Occipital lobe (tissue), 2 donors: ENCODE data around the gene TMX1. TPM values are rescaled to one million over a fixed set of nuclear protein-coding genes. Genes with fewer than 3 reads are reported as not detected.
A peak's percentile ranks its signal among the peaks of the same experiment; 100 is the strongest.
"Not testable (repeated sequence)": the region's sequence is repeated elsewhere in the genome, so short reads cannot be mapped to it uniquely, and the experiment has no call there.

Experiments used
- DNase-seq: peaks from one replicate; lab custom pipeline; 2025; lab: John Stamatoyannopoulos, UW
- total RNA-seq: library from RNA; depleted of rRNA; stranded (reverse); fragments of >200 nt; gene quantifications from one replicate; pipeline ENCODE4 v1.2.3, GENCODE V29; 2014

Gene TMX1, protein sequence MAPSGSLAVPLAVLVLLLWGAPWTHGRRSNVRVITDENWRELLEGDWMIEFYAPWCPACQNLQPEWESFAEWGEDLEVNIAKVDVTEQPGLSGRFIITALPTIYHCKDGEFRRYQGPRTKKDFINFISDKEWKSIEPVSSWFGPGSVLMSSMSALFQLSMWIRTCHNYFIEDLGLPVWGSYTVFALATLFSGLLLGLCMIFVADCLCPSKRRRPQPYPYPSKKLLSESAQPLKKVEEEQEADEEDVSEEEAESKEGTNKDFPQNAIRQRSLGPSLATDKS
- 32.0 TPM for total RNA-seq

DNA sequence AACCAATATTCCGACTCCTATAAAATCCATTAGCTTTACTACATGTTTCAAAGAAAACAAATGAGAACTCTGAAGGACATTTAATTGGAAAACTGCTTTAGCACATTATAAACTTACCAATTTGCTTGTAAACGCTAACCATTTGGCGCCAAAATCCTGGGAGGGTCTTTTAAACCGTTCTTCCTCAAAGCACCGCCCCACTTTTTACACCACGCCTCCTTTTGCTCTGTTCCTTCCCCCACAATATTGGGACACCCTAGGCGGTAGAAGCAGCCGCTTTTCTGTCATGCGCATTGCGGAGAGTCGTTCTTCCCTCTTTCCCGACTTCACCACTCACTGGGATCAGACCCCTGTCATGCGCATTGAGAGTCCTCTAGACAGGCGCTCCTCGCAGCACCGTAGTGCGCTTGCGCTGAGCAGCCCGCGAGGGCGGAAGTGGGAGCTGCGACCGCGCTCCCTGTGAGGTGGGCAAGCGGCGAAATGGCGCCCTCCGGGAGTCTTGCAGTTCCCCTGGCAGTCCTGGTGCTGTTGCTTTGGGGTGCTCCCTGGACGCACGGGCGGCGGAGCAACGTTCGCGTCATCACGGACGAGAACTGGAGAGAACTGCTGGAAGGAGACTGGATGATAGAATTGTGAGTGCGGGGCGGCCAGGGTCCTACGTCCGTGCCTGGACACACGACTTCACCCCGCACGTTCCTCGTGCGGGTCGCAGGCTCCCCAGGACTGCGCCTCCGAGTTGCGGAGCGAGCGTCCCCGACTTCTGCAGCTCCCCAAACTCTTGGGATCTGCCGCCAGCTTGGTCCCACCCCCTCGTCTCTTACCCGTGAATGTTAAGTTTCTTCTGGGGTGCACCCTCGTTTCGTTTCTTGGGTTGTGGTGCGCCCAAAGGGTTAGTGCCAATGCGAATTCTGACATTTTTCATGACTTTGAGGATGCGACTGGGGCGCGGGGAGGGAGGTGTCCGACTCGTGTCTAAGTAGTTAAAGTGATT, at the start of gene TMX1:
Gene TMX1 (plus strand): TSS at position 435 of the 991 bp plus-strand sequence. CDS start 46 bp downstream, at position 481.
- DNase-seq, result peak; percentile 92

DNA sequence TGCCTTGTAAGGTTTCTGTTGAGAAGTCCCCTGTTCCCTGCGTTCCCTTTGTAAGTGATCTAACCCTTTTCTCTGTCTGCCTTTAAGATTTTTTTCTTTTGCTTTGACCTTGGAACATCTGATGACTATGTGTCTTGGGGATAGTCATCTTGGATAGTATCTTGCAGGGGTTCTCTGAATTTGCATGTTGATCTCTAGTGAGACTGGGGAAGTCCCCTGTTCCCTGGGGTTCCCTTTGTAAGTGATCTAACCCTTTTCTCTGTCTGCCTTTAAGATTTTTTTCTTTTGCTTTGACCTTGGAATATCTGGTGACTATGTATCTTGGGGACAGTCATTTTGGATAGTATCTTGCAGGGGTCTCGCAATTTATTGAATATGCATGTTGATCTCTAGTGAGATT, 38.2 kb upstream of the TMX1 start:
- DNase-seq, result no peak

DNA sequence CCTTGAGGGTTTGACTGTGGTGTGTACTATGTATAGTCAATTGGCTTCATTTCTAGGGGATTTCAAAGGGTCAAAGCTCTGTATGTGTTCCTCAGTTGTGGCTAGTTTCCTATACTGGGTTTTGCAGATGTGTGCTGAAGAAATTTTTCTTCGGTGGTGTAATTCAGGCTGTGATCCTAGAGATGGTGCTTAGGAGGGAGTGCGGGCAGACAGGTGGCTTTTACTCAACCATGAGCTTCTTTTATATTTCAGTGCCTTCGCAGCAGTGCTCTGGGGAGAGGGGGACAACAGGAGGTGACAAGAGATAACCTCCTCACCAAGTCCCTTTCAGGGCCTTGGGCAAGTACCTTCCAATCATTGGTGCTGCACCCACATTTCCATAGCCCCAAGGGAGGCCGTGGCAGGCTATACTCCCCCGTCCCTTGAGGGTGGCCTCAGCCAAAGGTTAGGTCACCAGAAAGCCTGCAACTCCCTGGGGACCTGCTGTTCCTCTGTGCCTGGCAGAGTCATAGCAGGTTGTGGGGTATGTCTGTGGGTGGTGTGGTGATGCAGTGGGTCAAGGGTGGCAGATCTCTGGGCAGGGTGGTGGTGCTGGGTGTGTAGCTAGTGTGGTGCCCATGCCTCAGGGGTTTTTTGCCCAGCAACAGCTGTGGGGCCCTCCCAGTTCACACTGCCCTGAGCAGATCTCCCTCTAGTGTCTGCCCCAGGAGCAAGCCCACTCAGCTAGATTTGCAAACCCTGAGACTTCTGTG, 37.0 kb upstream of the TMX1 start:
- no peak for DNase-seq

DNA sequence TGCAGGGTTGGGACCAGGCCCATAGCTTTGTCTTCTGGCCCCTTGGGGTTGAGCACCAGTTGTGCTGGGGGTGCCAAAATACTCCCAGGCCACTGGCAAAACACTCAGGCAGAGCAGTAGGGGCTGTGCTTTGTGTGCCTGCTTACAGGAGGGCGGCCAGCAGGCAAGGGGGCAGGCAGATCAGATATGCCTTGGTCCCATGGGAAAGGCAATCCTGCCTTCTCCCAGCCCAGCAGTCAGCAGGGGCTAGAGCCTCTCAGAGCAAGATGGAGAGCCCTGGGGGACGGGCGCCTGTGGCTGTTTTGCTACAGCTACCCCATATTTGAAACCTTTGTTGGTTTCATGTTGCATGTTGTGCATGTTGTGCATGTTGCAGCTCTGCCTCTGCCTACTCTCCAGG, 36.2 kb upstream of the TMX1 start:
- DNase-seq, result no peak

DNA sequence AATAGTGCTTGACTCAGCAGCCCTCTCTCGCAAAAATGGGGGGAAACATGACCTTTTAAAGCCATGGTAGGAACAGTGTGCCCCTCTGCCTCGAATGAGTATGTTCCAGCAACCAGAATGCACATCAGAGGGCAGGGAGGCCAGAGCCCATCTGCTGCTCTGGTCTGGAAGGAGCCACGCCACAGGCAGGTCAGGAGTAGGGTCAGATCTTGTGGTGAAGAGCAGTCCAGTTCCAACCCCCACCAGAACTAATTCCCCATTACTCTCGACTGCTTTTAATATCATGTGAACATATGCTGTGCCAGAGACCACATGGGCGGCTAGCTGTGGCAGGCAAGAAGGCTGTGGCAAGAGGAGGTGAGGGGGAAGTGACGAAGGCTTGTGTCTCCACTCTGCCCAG, 34.6 kb upstream of the TMX1 start:
- DNase-seq, result no peak

DNA sequence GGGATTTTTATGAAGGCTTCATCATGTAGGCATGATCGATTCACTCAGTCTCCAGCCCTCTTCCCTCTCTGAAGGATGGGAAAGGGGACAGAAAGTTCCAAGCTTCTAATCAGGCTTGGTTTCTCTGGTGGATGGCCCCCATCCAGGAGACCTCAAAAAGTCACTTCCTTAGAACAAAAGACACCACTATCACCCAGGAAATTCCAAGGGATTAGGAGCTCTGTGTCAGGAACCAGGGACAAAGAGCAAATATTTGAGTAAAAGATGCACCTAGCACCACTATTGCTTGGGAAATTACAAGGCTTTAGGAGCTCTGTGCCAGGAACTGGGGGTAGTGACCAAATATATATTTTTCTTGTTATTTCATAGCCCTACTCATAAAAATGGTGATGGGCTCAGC, 33.6 kb upstream of the TMX1 start:
- DNase-seq, result no peak

DNA sequence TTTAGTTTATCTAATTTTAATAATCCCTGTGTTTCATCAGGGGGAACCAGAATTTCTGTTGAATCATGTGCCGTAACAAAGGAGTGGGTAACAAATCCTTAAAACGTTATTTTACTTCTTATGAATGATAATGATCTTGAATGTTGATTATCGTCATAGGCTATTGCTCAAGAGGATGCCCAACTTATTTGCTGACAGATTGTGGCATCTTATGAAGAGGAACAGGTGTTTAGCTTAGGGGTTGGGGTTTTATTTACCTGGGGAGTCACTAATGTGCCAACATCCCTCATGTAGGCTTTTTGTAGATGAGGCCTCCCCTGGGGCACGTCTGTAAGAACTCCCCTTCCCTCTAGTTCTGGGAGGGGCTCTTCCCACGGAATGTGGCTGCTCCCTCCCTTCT, 32.4 kb upstream of the TMX1 start:
- DNase-seq, result no peak

DNA sequence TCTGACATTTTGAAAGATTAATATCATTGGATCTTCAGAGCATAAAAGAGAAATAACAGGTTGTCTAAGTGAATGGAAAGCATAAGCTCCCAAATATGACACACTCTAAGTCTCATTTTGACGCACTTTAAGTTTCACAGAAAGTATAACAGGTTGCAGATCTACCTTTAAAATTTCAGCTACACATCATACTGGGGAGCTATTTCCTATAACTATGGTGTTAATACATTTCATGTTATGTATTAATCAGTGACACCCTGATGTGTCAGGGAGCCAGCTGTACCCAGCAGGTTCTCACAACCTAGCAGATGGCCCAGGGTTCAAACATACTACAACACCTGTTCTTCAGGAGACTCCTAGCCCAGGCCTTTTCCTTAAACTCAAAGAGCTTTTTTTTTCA, 31.1 kb upstream of the TMX1 start:
- DNase-seq, result no peak

DNA sequence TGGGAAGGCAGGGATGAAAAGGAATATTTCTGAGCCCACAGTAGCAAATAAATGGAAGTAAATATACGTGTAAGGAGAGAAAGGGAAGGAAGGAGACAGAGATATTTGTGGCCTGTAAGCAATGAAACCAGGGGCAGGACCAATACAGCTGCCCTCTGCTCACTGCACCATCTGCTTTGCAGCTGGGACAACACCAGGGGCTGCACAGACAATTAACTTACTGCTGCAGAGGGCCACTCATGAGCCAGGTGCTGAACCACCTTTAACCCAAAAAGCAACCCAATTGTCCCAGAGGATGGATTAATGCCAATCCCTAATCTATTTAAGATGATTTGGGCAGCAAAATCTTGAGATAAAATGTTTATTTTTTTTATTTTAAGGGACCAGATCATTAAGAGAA, 30.6 kb upstream of the TMX1 start:
- DNase-seq, result no peak

DNA sequence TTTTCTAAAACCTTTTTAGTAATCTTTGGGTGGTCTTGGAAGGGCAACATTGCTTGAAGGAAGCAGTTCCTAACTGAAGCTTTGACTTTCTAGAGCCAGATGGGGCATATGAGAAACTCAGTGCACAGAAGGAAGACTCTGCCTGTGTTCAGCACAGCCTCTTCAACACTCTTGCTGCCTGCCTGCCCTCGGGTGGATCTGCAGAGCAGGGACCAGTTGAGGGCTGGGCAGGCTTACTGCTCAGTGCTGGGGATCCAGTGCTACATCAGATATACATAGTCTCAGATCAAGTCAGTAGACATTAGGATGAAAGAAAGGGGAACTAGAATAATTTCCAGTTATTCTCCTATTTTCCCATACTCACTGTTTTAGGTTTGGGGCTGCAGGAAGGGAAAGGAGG, 29.5 kb upstream of the TMX1 start:
- DNase-seq, result no peak

DNA sequence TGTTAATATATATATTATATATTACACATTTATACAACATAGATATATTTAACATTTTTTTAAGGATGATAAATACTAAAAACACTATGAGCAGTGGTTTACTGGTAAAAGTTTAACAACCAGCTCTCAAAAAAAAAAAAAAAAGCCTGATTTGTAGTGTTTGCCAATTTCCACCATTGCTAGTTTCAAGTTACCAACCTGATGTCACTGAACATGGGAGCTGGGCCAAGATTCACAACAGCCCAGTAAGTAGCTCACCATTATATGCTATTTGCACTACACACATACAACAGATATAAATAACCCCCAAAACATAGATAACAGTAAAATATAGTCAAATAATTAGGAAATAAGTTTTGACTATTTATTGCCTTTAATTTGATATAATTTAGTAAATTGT, 28.9 kb upstream of the TMX1 start:
- no peak for DNase-seq

DNA sequence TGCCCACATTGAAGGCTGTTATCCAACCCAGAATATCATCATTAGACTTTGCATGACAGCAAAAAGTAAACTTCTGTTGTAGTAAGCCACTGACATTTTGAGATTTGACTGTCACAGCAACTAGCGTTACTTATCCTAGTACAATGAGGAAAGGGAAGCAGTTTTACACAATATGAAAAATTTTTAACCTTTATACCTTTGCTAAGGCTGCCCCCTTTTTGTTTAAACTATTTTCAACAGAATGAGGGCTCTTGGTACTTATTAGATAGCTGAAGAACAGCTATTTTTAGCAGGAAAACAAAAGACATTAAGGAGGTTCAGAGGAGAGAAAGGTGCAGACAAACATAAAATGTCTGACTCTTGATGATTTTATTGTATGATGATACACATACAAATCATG, 23.4 kb upstream of the TMX1 start:
- DNase-seq, result no peak

DNA sequence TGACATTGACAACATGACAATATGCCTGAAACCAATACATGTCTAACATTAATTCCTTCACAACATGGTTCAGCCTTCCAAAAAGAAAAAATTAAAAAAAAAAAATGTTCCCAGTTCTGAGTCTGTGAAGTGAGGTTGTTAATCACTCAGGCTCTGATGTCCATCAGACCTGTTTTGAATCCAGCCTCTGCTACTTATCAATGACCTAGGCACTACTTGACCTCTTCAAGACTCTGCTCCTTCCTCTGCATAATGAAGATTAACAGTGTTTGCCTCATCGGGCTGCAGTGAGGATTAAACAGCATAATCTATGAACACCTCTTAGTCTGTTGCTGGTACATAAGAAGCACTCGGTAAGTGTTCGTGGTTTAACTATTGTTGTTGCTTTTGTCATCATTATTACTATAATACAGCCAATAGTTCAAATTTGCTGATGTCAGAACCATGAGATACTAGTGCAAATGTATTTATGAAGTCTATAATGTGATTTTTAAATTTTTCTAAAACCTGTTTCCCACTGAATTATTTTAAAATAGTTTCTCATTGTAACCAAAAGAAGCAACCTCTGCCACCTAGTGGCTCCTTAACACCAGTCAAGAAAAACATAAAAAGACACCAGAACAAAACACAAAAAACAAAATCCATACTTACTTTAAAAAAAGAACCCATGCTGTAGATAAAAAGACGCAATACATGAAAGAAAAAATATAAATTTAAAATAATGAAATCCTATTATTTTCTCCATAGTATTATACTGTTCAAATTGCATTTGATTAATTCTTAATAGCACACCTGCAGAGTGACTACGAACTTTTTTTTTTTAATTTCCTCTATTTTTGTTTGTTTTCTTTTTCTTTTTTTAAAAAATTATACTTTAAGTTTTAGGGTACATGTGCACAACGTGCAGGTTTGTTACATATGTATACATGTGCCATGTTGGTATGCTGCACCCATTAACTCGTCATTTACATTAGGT, 20.3 kb upstream of the TMX1 start:
- DNase-seq, result no peak

DNA sequence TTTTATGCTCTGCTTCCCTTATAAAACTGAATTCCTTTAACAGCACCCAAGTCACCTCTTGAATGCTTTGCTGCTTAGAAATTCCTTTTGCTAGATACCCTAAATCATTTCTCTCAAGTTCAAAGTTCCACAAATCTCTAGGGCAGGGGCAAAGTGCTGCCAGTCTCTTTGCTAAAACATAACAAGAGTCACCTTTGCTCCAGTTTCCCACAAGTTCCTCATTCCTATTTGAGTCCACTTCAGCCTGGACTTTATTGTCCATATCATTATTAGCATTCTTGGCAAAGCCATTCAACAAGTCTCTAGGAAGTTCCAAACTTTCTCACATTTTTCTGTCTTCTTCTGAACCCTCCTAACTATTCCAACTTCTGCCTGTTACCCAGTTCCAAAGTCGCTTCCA, 16.6 kb upstream of the TMX1 start:
- not testable (repeated sequence) for DNase-seq

DNA sequence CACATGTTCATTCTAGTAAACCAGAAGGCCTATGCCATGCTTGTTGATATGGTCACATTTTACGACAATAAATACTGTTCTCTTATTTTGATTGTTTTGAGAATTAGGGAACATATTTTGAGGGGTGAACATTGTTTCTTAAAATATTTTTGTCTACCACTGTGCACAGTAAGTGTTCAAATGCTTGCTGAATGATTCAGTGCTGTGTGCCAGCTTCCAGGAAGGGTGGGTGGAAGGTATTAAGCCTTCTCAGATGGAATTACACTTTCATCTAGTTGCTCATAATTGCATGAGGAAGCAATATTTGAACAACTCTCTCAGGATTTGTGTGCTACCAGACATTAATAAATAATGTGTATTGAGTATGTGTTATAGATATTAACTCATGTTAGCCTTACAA, 15.5 kb upstream of the TMX1 start:
- DNase-seq, result no peak

DNA sequence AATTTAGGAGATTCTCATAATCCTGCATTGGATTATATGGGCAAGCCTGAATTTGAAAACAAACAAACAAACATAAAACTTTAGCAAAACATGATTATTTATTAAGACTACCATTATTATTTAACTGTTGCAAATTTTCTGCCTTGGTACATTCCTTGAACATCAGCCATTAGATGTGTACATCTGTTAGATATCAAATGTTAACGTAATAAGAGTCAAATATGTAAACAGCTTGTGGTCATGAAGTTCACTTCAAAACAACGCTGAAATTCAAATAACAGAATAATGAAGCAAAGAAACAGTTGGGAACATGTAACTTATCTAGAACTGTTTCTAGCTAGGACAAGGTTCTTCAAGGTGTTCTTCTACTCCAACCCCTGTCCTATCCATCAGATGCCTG, 14.3 kb upstream of the TMX1 start:
- no peak for DNase-seq

DNA sequence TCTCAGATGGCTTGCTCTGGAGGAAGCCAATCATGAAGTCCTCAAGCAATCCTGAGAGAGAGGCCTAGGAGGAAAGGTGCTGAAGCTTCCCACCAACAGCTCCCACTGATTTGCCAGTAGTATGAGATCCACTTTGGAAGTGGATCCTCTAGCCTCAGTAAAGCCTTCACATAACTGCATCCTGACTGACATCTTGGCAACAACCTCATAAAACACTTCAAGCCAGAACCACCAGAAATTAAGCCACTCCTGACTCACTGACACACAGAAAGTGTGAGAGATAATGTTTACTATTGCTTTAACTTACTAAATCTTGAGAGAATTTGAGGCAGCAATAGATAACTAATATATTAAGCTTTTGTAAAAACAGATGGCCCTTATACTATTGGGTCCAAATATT, 11.7 kb upstream of the TMX1 start:
- DNase-seq, result no peak

DNA sequence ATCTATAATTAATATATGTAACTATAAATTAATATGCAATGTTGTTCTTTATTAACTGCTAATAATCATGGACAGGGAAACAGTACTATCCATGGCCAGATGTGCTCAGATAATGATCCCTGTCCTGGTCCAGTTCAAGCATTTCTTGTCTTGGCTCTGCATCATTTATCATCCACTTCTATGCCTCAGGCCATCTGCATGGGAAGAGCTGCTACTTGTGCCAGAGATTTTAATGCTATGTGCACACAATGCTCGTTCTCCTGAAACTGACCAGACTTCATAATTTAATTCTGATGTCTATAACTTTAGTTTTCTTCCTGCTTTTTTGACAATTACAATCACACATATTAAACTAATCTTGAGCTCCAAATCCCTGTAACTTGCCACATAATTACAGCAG, 11.2 kb upstream of the TMX1 start:
- DNase-seq, result no peak

DNA sequence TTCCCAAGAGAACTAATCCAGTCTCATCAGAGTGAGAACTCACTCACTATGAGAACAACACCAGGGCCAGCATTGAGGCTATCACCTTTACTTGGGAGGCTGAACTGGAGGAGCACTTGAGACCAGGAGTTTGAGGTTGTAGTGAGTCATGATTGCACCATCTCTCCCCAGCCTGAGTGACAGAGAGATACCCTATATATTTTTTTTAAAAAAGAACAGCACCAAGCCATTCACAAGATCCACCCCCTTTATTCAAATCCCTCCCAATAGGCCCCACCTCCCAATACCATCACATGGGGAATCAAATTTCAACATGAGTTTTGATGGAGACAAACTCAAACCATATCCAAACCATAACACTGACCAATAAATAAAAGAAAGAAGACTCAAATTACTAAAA, 3.7 kb upstream of the TMX1 start:
- no peak for DNase-seq

DNA sequence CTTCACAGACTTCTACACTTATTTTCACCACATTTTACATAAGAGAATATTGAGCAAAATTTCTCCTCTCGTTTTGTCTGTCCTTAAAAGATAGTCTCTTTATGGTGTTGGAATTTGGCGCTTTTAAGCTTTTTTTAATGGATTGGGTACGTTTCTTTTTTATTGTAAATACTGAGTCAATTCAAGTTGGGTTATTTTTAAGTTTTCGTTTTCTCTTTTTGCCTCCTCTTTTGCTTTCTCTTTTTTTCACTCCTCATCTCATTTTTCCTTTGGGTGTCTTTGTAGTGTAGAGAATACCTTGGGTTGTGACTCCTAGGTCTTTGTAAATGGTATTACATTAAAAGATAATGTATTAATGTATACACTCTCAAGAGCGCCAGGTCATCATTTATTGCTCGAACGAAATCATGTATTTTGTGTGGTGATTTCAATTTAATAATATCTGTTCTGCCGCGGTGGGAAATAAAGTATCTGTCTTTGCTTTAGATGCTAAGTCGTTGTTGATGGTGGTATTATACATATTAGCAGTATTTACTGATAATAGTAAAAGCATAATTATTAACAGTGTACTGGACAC, 845 bp downstream of the TMX1 start:
- DNase-seq, result no peak
